ENCODE measurements around the gene ACTRT3. TPM values are rescaled to one million over a fixed set of nuclear protein-coding genes. Genes with fewer than 3 reads are reported as not detected.

ACTRT3 gene
- total and polyA plus RNA-seq, 2 experiments from 2014 or later, result 2.9 to 5.2 TPM

DNA sequence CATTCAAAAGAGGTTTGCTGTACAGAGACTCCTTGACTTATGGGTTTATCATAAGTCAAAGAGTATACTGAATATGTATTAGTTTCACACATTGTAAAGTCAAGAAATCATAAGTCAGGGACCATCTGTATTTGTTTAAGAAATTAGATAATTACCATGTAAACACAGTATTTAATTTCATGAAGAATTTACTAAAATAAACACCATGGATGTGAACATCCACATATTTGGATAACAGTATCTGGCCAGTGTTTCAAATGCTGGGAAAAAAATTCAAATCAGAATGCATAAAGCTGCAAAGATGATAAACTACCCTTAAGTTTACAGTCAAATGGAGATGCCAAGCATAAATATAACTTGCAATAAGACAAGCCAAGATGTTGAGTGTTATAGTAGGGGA lies 20.9 kb upstream of the ACTRT3 start (continued):
- TF ChIP-seq, protein P1, sequence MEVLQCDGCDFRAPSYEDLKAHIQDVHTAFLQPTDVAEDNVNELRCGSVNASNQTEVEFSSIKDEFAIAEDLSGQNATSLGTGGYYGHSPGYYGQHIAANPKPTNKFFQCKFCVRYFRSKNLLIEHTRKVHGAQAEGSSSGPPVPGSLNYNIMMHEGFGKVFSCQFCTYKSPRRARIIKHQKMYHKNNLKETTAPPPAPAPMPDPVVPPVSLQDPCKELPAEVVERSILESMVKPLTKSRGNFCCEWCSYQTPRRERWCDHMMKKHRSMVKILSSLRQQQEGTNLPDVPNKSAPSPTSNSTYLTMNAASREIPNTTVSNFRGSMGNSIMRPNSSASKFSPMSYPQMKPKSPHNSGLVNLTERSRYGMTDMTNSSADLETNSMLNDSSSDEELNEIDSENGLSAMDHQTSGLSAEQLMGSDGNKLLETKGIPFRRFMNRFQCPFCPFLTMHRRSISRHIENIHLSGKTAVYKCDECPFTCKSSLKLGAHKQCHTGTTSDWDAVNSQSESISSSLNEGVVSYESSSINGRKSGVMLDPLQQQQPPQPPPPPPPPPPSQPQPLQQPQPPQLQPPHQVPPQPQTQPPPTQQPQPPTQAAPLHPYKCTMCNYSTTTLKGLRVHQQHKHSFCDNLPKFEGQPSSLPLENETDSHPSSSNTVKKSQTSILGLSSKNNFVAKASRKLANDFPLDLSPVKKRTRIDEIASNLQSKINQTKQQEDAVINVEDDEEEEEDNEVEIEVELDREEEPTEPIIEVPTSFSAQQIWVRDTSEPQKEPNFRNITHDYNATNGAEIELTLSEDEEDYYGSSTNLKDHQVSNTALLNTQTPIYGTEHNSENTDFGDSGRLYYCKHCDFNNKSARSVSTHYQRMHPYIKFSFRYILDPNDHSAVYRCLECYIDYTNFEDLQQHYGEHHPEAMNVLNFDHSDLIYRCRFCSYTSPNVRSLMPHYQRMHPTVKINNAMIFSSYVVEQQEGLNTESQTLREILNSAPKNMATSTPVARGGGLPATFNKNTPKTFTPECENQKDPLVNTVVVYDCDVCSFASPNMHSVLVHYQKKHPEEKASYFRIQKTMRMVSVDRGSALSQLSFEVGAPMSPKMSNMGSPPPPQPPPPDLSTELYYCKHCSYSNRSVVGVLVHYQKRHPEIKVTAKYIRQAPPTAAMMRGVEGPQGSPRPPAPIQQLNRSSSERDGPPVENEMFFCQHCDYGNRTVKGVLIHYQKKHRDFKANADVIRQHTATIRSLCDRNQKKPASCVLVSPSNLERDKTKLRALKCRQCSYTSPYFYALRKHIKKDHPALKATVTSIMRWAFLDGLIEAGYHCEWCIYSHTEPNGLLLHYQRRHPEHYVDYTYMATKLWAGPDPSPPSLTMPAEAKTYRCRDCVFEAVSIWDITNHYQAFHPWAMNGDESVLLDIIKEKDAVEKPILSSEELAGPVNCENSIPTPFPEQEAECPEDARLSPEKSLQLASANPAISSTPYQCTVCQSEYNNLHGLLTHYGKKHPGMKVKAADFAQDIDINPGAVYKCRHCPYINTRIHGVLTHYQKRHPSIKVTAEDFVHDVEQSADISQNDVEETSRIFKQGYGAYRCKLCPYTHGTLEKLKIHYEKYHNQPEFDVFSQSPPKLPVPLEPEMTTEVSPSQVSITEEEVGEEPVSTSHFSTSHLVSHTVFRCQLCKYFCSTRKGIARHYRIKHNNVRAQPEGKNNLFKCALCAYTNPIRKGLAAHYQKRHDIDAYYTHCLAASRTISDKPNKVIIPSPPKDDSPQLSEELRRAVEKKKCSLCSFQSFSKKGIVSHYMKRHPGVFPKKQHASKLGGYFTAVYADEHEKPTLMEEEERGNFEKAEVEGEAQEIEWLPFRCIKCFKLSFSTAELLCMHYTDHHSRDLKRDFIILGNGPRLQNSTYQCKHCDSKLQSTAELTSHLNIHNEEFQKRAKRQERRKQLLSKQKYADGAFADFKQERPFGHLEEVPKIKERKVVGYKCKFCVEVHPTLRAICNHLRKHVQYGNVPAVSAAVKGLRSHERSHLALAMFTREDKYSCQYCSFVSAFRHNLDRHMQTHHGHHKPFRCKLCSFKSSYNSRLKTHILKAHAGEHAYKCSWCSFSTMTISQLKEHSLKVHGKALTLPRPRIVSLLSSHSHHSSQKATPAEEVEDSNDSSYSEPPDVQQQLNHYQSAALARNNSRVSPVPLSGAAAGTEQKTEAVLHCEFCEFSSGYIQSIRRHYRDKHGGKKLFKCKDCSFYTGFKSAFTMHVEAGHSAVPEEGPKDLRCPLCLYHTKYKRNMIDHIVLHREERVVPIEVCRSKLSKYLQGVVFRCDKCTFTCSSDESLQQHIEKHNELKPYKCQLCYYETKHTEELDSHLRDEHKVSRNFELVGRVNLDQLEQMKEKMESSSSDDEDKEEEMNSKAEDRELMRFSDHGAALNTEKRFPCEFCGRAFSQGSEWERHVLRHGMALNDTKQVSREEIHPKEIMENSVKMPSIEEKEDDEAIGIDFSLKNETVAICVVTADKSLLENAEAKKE (CRISPR knock-in tag; IDR thresholded peaks at IDR 0.05), result no peak

DNA sequence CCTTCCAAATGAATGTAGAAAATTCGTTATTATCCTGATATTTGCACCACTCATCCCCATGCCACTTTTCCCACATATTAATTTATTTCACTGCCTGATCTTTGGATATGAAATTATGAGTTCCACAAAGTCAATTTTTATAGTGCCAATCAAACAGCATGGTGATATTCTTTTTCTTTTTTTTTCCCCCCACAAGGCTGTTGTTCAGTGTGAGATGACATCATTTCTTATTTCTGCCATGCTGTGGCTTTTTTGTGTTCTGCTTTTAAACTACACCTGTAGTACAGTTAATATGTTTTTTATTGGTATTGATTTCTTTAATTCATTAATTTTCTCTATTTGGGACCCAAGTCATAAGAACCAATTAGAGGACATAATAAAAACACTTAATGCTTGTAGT lies 18.4 kb upstream of the ACTRT3 start:
- Histone ChIP-seq H4K20me1 (replicated peaks; ENCODE audit: insufficient read depth) (no peaks in the 10 kb centered on the region), H3K4me3 (no peak overlapping the region), H3K4me1 (ENCODE audit: insufficient read depth) (no peaks in the 10 kb centered on the region), H3K79me2 (replicated peaks; ENCODE audit: insufficient read depth) (no peaks in the 10 kb centered on the region), H3K27ac (ENCODE audit: low read depth) (no peak overlapping the region), H3K27me3 (ENCODE audit: insufficient read depth) (no peaks in the 10 kb centered on the region), H3K4me2 (no peak overlapping the region), H2AFZ (no peak overlapping the region), H3F3A (replicated peaks; ENCODE audit: low read depth) (no peaks in the 10 kb centered on the region), H3K36me3 (ENCODE audit: insufficient read depth) (peaks cover 36% of the 10 kb centered on the region), H3K9me2 (ENCODE audit: insufficient read depth) (no peaks in the 10 kb centered on the region)
- no peak for ATAC-seq
- no peaks in the 10 kb centered on the region for H3K4me1 Mint-ChIP-seq
- H3K9me3 Mint-ChIP-seq, result no peaks in the 10 kb centered on the region
- no peak for DNase-seq (ENCODE audit: low spot score)
- no peak overlapping the region for H3K4me3 Mint-ChIP-seq
- H3K36me3 Mint-ChIP-seq (ENCODE audit: low read depth), result peaks cover 30% of the 10 kb centered on the region; the same call in 2 of the 3 replicates
- H3K27me3 Mint-ChIP-seq (ENCODE audit: insufficient read depth, low read depth, poor library complexity), result peaks cover under 1% of the 10 kb centered on the region
- no peak overlapping the region for H3K27ac Mint-ChIP-seq
- TF ChIP-seq ZNF331 (CRISPR knock-in tag; IDR thresholded peaks at IDR 0.05; ENCODE audit: low read depth), result no peak
- TF ChIP-seq EZH2phosphoT487 (IDR thresholded peaks at IDR 0.05; ENCODE audit: unreplicated experiment), result no peak
- no peak for TF ChIP-seq STAT1 (IDR thresholded peaks at IDR 0.05; ENCODE audit: unreplicated experiment)
- no peak for TF ChIP-seq JUNB (IDR thresholded peaks at IDR 0.05; ENCODE audit: unreplicated experiment)
- TF ChIP-seq, protein P2, sequence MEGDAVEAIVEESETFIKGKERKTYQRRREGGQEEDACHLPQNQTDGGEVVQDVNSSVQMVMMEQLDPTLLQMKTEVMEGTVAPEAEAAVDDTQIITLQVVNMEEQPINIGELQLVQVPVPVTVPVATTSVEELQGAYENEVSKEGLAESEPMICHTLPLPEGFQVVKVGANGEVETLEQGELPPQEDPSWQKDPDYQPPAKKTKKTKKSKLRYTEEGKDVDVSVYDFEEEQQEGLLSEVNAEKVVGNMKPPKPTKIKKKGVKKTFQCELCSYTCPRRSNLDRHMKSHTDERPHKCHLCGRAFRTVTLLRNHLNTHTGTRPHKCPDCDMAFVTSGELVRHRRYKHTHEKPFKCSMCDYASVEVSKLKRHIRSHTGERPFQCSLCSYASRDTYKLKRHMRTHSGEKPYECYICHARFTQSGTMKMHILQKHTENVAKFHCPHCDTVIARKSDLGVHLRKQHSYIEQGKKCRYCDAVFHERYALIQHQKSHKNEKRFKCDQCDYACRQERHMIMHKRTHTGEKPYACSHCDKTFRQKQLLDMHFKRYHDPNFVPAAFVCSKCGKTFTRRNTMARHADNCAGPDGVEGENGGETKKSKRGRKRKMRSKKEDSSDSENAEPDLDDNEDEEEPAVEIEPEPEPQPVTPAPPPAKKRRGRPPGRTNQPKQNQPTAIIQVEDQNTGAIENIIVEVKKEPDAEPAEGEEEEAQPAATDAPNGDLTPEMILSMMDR (conservative IDR thresholded peaks at IDR 0.05; ENCODE audit: low read depth in 2 of 2), result no peak
- no peak for TF ChIP-seq POLR2AphosphoS5 (IDR thresholded peaks at IDR 0.05; ENCODE audit: low read depth)
- TF ChIP-seq, protein P3, sequence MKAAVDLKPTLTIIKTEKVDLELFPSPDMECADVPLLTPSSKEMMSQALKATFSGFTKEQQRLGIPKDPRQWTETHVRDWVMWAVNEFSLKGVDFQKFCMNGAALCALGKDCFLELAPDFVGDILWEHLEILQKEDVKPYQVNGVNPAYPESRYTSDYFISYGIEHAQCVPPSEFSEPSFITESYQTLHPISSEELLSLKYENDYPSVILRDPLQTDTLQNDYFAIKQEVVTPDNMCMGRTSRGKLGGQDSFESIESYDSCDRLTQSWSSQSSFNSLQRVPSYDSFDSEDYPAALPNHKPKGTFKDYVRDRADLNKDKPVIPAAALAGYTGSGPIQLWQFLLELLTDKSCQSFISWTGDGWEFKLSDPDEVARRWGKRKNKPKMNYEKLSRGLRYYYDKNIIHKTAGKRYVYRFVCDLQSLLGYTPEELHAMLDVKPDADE (IDR thresholded peaks at IDR 0.05), result no peak
- no peak for TF ChIP-seq ZNF114 (CRISPR knock-in tag; IDR thresholded peaks at IDR 0.05)
- no peak for TF ChIP-seq EZH2 (IDR thresholded peaks at IDR 0.05; ENCODE audit: low read depth, unreplicated experiment)
- TF ChIP-seq CREB1 (CRISPR knock-in tag; IDR thresholded peaks at IDR 0.05; ENCODE audit: low read depth), result no peak

All from GM23338 (cell line).